ENCODE data around the gene PSMF1.

Gene PSMF1

GRCh38 chr20:1083431-1084080 is 34.8 kb upstream of the PSMF1 start:
- Histone ChIP-seq H3K36me3 (ENCODE audit: low read depth) (no peaks in the 10 kb centered on the region), H3K4me3 (ENCODE audit: severe bottlenecking) (no peak overlapping the region), H3K27me3 (ENCODE audit: insufficient read depth, poor library complexity, severe bottlenecking) (peaks cover 2% of the 10 kb centered on the region), H3K9me3 (ENCODE audit: severe bottlenecking) (no peaks in the 10 kb centered on the region), H3K4me1 (ENCODE audit: insufficient read depth, poor library complexity, severe bottlenecking) (no peaks in the 10 kb centered on the region), H3K27ac (ENCODE audit: poor library complexity, severe bottlenecking) (no peak overlapping the region)
- TF ChIP-seq CTCF (IDR thresholded peaks at IDR 0.05; ENCODE audit: poor library complexity, severe bottlenecking), result no peak
- no peak for DNase-seq (ENCODE audit: low spot score)
- no peak for ATAC-seq (ENCODE audit: low read depth)

GRCh38 chr20:1085492-1086276 is 32.7 kb upstream of the PSMF1 start:
- Histone ChIP-seq H3K36me3 (ENCODE audit: low read depth) (no peaks in the 10 kb centered on the region), H3K4me1 (ENCODE audit: insufficient read depth, poor library complexity, severe bottlenecking) (no peaks in the 10 kb centered on the region), H3K27me3 (ENCODE audit: insufficient read depth, poor library complexity, severe bottlenecking) (peaks cover 3% of the 10 kb centered on the region), H3K27ac (ENCODE audit: poor library complexity, severe bottlenecking) (no peak overlapping the region), H3K9me3 (ENCODE audit: severe bottlenecking) (no peaks in the 10 kb centered on the region), H3K4me3 (ENCODE audit: severe bottlenecking) (no peak overlapping the region)
- no peak for TF ChIP-seq CTCF (IDR thresholded peaks at IDR 0.05; ENCODE audit: poor library complexity, severe bottlenecking)
- ATAC-seq (ENCODE audit: low read depth) (no peak), DNase-seq (ENCODE audit: low spot score) (no peak)

GRCh38 chr20:1086277-1087213 is 31.9 kb upstream of the PSMF1 start:
- no peak overlapping the region for H3K27ac ChIP-seq (ENCODE audit: poor library complexity, severe bottlenecking)
- no peak for TF ChIP-seq CTCF (IDR thresholded peaks at IDR 0.05; ENCODE audit: poor library complexity, severe bottlenecking)
- H3K36me3 ChIP-seq (ENCODE audit: low read depth), result no peaks in the 10 kb centered on the region
- DNase-seq (ENCODE audit: low spot score) (no peak), ATAC-seq (ENCODE audit: low read depth) (no peak)
- H3K27me3 ChIP-seq (ENCODE audit: insufficient read depth, poor library complexity, severe bottlenecking), result peaks cover 3% of the 10 kb centered on the region
- H3K9me3 ChIP-seq (ENCODE audit: severe bottlenecking), result no peaks in the 10 kb centered on the region
- no peaks in the 10 kb centered on the region for H3K4me1 ChIP-seq (ENCODE audit: insufficient read depth, poor library complexity, severe bottlenecking)
- H3K4me3 ChIP-seq (ENCODE audit: severe bottlenecking), result no peak overlapping the region

GRCh38 chr20:1087311-1087905 is 31.0 kb upstream of the PSMF1 start:
- H3K9me3 ChIP-seq (ENCODE audit: severe bottlenecking), result no peaks in the 10 kb centered on the region
- H3K4me1 ChIP-seq (ENCODE audit: insufficient read depth, poor library complexity, severe bottlenecking), result no peaks in the 10 kb centered on the region
- peaks cover 3% of the 10 kb centered on the region for H3K27me3 ChIP-seq (ENCODE audit: insufficient read depth, poor library complexity, severe bottlenecking)
- ATAC-seq (ENCODE audit: low read depth) (no peak), DNase-seq (ENCODE audit: low spot score) (no peak)
- no peak overlapping the region for H3K27ac ChIP-seq (ENCODE audit: poor library complexity, severe bottlenecking)
- H3K36me3 ChIP-seq (ENCODE audit: low read depth), result no peaks in the 10 kb centered on the region
- no peak overlapping the region for H3K4me3 ChIP-seq (ENCODE audit: severe bottlenecking)
- TF ChIP-seq CTCF (IDR thresholded peaks at IDR 0.05; ENCODE audit: poor library complexity, severe bottlenecking), result no peak
